HG03469 (cell line): ENCODE results near the gene DPP7.

Experiments used
- ATAC-seq: cut with Tn5 transposase; IDR thresholded peaks from one replicate; pipeline ENCODE4 v1.9.1; 2021; ENCODE audit warnings: mild to moderate bottlenecking, moderate library complexity, moderate number of reproducible peaks; ENCODE audit not compliant: unreplicated experiment

Gene DPP7

DNA sequence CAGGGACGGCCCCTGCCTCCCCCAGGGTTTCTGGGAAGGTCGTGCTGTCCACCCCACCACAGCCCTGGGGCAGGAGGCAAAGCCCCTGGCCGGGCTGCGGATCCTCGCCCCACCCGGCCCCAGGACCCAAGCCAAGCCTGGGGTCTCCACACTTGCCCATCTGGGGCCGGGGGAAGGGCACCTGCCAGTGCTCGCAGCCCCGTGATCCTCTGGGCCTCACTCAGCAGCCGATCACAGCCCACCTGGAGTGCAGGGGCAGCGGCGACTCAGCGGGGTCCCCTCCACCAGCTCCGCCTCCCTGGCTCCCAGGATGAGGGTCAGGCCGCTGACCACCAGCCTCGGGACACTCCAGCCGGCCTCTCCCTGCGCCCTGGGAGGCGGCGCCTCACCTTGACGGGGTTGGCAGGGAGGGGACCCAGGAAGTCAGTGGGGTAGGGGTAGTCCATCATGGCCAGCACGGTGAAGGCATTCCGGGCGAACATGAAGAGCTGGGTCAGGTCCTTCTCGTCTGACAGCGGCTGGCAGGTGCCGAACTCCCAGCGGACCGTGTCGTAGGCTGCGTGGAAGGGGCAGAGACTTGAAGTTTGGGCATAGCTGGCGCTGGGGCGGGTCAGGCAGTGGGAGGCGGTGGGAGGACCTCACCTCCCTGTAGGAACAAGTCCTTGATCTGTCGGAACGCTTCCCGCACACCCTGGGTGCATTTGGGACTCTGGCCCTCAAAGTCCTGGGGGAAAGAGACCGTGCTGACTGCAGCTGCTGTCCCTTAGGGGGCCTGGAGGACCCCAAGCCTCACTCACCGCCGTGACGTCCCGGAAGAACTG is 1.8 kb downstream of the DPP7 start:
- ATAC-seq, result no peak

- ATAC-seq, result no peak
These were observed 2.6 kb downstream of the DPP7 start for GRCh38 chr9:137111788-137112563.

DNA sequence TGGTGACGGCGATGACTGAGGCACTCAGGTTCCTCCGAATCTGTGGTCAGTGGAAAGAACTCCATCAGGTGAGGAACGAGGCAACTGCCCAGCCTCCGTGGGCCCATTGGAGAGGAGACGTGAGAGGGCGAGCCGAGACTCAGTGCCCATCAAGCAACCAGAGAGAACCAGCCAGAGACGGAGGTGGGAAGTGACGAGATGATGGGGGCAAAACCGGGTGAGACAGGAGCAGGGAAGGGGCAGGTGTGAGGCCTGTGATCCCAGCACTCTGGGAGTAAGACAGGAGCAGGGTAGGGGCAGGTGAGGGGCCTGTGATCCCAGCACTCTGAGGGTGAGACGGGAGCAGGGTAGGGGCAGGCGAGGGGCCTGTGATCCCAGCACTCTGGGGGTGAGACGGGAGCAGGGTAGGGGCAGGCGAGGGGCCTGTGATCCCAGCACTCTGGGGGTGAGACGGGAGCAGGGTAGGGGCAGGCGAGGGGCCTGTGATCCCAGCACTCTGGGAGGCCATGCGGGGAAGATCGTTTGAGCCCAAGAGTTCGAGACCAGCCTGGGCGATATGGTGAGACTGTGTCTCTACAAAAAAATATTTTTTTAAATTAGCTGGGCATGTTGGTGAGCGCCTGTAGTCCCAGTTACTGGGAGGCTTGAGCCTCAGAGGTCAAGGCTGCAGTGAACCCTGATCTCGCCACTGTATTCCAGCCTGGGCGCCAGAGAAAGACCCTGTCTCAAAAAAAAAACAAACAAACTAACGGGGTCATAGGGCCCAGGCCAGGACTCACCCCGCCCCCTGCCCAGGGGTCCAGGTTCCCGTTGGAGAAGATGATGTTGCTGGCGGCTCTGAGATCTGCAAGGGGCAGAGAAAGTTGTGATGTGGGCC is 3.4 kb downstream of the DPP7 start:
- no peak for ATAC-seq

- ATAC-seq, result no peak
These were observed 4.2 kb downstream of the DPP7 start for GRCh38 chr9:137110147-137110910.

DNA sequence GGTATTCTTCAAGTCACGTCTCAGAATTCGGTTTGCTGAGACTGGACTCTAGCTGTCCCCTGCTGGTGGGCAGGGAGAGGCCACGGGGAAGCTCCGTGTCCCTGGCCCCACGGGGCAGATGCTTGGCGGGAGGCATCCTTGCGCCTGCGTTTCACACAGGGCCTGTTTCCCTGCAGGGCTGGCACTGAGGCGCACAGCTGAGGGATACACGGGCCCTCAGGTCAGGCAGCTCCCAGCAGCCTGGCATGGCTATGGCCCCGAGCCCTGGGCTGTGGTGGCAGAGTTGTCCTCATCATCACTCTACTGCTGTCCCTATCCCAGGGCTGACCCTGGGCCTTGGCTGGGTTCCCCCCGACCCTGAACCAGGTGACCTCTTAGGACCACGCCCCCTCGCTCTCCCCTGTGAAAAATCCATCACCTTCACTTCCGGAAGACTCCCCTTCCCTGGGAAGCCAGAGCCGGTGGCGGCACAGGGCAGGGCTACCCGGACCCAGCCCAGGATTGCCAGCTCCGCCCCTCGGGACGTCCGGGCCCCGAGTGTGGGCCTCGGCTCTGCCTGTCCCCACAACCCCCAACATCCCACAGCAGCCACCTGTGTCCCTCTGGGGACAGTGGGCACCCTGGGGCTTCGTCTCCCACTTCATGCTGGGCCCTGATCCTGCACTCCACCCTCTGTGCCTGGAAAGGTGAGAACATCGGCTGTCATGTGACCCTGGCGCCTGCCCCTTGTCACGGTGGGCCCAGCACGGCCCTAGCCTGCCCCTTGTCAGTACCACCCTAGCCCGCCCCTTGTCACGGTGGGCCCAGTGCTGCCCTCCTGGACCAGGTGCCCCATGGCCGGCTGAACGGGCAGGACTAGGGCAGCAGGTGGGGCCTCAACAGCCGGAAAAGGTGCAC is 5.0 kb downstream of the DPP7 start:
- no peak for ATAC-seq

GRCh38 chr9:137108608-137109249 is 5.8 kb downstream of the DPP7 start:
- no peak for ATAC-seq

DNA sequence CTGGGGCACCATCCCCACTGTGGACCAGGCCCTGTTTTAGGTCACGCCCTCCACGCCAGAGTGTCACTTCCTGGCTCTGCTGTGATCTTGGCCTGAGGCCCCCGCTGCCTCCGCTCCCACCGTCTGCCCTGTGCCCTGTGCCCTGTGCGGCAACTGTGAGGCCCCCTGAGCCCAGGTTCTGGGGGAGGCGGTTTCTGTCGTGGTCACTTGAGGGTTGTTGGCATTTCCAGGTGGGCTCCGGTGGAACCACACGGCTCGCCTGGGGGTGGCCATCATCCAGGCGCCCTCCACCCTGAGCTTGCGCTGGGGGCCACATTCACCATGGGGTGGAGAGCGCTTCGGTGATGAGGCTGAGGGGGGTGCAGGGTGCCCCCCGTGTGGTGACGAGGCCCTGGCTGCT is 6.6 kb downstream of the DPP7 start:
- ATAC-seq, result no peak

GRCh38 chr9:137107312-137107921 is 7.1 kb downstream of the DPP7 start:
- no peak for ATAC-seq

DNA sequence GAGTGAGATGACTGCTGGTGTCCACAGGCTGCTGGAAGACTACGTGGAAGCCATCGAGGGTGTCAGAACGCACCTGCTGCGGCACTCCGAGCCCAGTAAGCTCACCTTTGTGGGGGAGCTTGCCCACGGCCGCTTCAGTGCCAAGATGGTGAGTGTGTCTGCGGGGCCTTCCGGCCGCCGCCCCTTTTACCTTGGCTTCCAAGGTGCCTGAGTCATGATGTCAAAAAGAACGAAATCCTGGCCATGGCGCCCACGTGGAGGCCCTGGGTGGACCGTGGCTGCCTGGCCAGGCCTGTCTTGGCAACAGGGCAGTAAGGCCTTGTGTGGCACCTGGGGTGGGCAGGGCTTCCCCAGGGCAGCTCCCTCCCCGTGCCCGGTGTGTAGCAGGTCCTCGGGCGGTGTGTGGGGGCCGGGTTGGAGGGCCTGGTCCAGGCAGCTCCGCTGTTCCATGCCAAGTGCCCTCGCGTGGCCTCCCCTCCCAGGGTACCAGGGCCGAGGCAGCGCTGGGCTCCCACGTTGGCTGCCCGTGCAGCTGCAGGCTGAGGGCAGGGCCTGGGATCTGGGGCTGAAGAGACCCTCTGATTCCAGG is 7.8 kb downstream of the DPP7 start:
- ATAC-seq, result no peak

DNA sequence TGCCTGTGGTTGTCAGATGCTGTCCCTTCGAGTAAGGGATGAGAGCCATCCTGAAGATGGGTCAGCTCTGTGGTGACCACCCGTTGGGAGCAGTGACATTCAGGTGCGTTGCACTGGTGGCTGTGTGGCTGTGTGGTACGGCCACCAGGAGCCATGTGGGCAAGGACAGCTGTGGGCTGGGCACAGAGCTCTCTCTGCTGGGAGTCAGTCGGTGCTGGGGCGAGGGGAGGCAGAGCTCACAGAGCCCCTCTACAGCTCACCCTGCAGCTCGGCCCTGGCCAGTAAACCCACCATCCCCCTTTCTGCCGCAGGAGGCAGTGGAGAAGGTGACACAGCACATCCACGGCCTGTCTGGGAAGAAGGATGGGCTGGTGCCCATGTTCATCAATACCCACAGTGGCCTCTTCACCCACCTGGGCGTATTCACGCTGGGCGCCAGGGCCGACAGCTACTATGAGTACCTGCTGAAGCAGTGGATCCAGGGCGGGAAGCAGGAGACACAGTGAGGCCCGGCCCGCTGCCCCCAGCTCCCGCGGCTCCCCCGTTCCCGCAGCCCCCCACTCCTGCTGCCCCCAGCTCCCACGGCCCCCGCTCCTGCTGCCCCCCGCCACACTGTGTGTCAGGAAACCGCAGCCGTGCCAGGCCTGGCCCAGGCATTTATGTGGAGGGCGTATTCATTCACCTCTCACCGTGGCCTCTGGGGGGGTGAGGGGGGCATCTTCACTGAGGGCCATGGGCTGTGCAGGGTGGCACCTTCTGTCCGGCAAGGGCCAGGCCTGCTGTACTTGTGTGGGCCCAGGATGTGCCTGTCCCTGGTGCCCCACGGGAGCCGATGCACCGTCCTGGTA is 8.5 kb downstream of the DPP7 start:
- no peak for ATAC-seq

- no peak for ATAC-seq
These were observed 11.1 kb downstream of the DPP7 start for GRCh38 chr9:137103206-137103999.

DNA sequence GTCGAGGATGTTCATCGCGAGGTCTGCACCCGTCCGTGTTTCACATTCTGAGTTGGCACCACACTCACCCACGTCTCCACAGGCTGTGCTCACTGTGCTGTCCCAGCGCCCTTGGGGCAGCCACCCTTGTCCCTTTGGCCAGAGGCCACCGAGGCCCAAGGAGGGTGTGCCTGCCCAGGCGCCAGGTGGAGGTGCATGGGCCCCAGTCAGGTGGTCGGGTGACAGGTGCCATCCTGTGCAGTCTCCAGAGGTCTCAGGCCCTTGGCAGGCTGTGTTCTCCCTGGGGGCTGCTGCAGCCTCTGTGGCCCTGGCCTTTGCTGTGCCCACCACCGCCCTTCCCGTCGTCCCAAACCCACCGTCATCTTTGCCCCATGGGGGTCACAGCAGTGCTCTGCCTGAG is 15.3 kb downstream of the DPP7 start:
- ATAC-seq, result no peak

DNA sequence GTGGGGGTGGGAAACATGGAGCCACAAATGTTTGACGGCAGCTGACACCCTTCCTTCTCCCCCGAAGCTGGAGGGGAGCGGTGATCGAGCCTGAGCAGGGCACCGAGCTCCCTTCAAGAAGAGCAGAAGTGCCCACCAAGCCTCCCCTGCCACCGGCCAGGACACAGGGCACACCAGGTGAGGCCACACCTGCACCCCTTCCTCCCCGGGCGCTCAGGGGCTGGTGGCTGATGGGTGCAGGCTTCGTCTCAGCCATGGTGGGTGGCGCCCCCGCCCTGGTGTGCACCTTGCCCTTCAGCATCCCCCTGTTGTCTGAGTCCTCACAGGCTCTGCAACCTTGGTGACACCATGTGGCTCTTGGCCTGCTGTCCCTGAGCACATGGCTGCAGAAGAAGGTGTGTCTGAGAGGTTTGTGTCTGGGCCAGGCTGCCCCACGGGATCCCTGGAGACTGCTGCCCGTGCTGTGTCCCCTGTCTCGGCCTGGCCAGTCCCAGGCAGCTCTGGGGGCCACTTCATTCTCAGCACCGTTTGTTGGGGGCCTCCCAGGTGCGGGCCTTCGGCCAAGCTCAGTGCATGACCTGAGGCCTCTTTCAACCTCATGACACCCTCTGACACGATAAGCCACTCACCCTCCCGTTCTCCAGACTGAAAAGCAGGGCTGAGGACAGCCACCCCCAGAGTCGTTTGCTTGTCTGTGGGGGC is 16.6 kb downstream of the DPP7 start:
- ATAC-seq, result no peak

GRCh38 chr9:137096785-137097546 is 17.6 kb downstream of the DPP7 start:
- ATAC-seq, result no peak
